K562 (cell line): Measurements from ENCODE around the gene CPT1A.

Experiments
- BHLHE40 ChIP-seq: IDR thresholded peaks from 2 replicates; pipeline ENCODE4 v1.6.1; 2011; ENCODE audit warnings: low read length, improper control_type of control experiment
- CTCF ChIP-seq, 3 experiments: IDR thresholded peaks in 2 of 3; conservative IDR thresholded peaks in 1 of 3; 2 replicates each; pipeline ENCODE4 v1.5.1; 2011 to 2012; ENCODE audit warnings: low read length in 3 of 3, mild to moderate bottlenecking in 3 of 3, control low read depth in 2 of 3, improper control_type of control experiment in 1 of 3, inconsistent platforms in 1 of 3, low read depth in 1 of 3, mixed read lengths in 1 of 3, moderate library complexity in 1 of 3; ENCODE audit not compliant: insufficient read depth in 2 of 3
- MEF2A ChIP-seq: IDR thresholded peaks from 2 replicates; pipeline ENCODE4 v1.6.1; 2011; ENCODE audit warnings: low read depth, mild to moderate bottlenecking, low read length, moderate library complexity; ENCODE audit not compliant: control insufficient read depth

- TF ChIP-seq CTCF (IDR thresholded peaks at IDR 0.05 in 2 of 3, conservative IDR thresholded peaks at IDR 0.05 in 1 of 3; ENCODE audit: insufficient read depth in 2 of 3, low read depth in 1 of 3, low read length in 3 of 3) (no peak), MEF2A (no peak), BHLHE40 (no peak)
Measured at GRCh38 chr11:68816917-68817419, 24.7 kb downstream of the CPT1A start.
